Parathyroid adenoma (tissue), 2 donors: ENCODE results near the gene PPARD.

Source experiments
- H2AFZ ChIP-seq: fragments of 300-600 bp; sonication (generic); one replicate; pipeline ENCODE4 v1.7.0; 2017; ENCODE audit warnings: antibody characterized with exemption, mild to moderate bottlenecking
- H3K27ac ChIP-seq: fragments of 300-600 bp; sonication (generic); one replicate; pipeline ENCODE4 v1.7.0; 2017
- H3K27me3 ChIP-seq: fragments of 300-600 bp; sonication (generic); one replicate; pipeline ENCODE4 v1.7.0; 2017; ENCODE audit warnings: low read length; ENCODE audit not compliant: control insufficient read depth, insufficient read depth
- H3K36me3 ChIP-seq: fragments of 300-600 bp; sonication (generic); one replicate; pipeline ENCODE4 v1.7.0; 2017; ENCODE audit warnings: low read length; ENCODE audit not compliant: control insufficient read depth, insufficient read depth
- H3K4me1 ChIP-seq: fragments of 300-600 bp; sonication (generic); one replicate; pipeline ENCODE4 v1.7.0; 2017; ENCODE audit warnings: control low read depth
- H3K4me2 ChIP-seq: fragments of 300-600 bp; sonication (generic); one replicate; pipeline ENCODE4 v1.7.0; 2017; ENCODE audit warnings: low read length
- H3K4me3 ChIP-seq: fragments of 300-600 bp; sonication (generic); one replicate; pipeline ENCODE4 v1.7.0; 2017; ENCODE audit warnings: low read depth, low read length
- H3K79me2 ChIP-seq: fragments of 300-600 bp; sonication (generic); one replicate; pipeline ENCODE4 v1.7.0; 2017; ENCODE audit warnings: control low read depth
- H3K9ac ChIP-seq: fragments of 300-600 bp; sonication (generic); one replicate; pipeline ENCODE4 v1.7.0; 2017; ENCODE audit warnings: mild to moderate bottlenecking
- H3K9me3 ChIP-seq: fragments of 300-600 bp; sonication (generic); one replicate; pipeline ENCODE4 v1.7.0; 2017; ENCODE audit warnings: low read length; ENCODE audit not compliant: control insufficient read depth
- TF ChIP-seq, protein P1 (sequence below): fragments of 300-600 bp; sonication (generic); IDR thresholded peaks from one replicate; pipeline ENCODE4 v1.7.0; 2017; ENCODE audit warnings: antibody characterized with exemption, mild to moderate bottlenecking
- donor health status: primary hyperparathyroidism.

PPARD gene

DNA sequence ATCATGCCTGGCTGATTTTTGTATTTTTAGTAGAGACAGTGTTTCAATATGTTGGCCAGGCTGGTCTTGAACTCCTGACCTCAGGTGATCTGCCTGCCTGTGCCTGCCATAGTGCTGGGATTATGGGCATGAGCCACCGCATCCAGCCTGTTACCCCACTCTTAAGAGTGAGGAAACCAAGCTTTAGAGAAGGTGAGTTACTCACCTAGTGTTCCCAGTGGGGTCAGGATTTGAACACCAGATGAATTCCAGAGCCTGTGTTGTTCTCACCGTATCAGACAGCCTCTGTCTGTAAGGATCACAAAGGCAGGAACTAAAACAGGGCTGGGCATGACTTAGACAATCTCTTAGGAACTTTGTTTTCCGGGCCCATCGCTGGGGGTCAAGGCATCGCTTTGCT, 100.3 kb downstream of the PPARD start:
- no peak overlapping the region for H2AFZ ChIP-seq
- H3K9ac ChIP-seq = no peak overlapping the region
- H3K27me3 ChIP-seq = no peaks in the 10 kb centered on the region
- no peaks in the 10 kb centered on the region for H3K4me1 ChIP-seq
- TF ChIP-seq, protein P1, sequence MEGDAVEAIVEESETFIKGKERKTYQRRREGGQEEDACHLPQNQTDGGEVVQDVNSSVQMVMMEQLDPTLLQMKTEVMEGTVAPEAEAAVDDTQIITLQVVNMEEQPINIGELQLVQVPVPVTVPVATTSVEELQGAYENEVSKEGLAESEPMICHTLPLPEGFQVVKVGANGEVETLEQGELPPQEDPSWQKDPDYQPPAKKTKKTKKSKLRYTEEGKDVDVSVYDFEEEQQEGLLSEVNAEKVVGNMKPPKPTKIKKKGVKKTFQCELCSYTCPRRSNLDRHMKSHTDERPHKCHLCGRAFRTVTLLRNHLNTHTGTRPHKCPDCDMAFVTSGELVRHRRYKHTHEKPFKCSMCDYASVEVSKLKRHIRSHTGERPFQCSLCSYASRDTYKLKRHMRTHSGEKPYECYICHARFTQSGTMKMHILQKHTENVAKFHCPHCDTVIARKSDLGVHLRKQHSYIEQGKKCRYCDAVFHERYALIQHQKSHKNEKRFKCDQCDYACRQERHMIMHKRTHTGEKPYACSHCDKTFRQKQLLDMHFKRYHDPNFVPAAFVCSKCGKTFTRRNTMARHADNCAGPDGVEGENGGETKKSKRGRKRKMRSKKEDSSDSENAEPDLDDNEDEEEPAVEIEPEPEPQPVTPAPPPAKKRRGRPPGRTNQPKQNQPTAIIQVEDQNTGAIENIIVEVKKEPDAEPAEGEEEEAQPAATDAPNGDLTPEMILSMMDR = no peak
- H3K27ac ChIP-seq = no peak overlapping the region
- no peak overlapping the region for H3K4me3 ChIP-seq
- H3K9me3 ChIP-seq = no peaks in the 10 kb centered on the region
- H3K36me3 ChIP-seq = no peaks in the 10 kb centered on the region
- no peaks in the 10 kb centered on the region for H3K79me2 ChIP-seq
- H3K4me2 ChIP-seq = no peak overlapping the region

DNA sequence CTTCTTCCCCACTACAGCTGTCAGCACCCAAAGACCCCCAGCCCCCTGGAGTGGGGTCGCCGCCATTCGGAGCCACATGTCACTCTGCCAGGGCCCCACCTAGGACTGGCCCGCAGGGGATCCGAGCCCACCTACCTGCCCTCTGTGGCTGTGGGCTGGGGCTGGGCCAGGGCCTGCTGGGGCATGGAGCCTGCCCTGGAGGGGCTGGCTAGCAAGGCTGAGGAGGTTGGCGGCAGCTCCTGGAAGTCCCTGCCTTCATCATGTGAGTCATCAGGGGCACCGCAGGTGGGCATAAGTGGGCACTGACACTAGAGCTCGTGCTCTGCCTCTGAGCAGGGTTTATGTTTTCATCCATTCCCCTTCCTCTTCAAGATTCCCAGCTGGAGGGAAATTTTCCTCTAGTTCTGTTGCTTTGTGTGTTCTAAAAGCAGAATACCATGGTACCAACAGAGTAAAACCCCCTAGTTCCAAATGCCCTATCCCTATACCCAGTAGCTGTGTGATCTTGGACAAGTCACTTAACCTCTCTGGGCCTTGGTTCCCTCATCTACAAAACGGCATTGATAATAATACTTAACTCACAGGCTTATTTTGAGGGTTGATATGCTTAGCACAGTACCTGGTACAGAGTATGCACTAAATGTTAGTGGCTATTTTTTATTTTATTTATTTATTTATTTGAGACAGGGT, 101.1 kb downstream of the PPARD start:
- no peak overlapping the region for H3K9ac ChIP-seq
- H3K4me2 ChIP-seq = no peak overlapping the region
- no peaks in the 10 kb centered on the region for H3K27me3 ChIP-seq
- no peak overlapping the region for H2AFZ ChIP-seq
- no peaks in the 10 kb centered on the region for H3K4me1 ChIP-seq
- no peaks in the 10 kb centered on the region for H3K9me3 ChIP-seq
- no peaks in the 10 kb centered on the region for H3K79me2 ChIP-seq
- H3K36me3 ChIP-seq = no peaks in the 10 kb centered on the region
- H3K27ac ChIP-seq = no peak overlapping the region
- TF ChIP-seq, protein P1 = no peak
- H3K4me3 ChIP-seq = no peak overlapping the region

DNA sequence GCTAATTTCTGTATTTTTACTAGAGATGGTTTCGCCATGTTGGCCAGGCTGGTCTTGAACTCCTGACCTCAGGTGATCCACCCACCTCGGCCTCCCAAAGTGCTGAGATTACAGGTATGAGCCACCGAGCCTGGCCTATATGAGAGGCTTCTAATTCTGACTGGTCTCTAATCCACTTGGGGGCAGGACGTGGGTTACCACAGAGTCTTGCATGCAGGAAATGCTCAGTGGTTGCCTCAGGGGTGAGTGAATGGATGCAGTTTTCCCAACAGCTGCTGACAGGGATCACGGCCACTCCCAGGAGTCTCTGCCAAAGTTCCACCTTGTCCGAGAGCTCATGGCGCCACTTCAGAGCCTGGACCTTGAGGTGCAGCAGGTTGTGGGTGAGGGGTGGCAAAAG, 103.3 kb downstream of the PPARD start:
- Histone ChIP-seq H3K4me2 (no peak overlapping the region), H3K4me3 (no peak overlapping the region), H3K79me2 (no peaks in the 10 kb centered on the region), H3K4me1 (no peaks in the 10 kb centered on the region), H3K9me3 (no peaks in the 10 kb centered on the region), H3K27me3 (no peaks in the 10 kb centered on the region), H3K9ac (no peak overlapping the region), H3K36me3 (no peaks in the 10 kb centered on the region), H2AFZ (no peak overlapping the region), H3K27ac (no peak overlapping the region)
- TF ChIP-seq, protein P1 = no peak

DNA sequence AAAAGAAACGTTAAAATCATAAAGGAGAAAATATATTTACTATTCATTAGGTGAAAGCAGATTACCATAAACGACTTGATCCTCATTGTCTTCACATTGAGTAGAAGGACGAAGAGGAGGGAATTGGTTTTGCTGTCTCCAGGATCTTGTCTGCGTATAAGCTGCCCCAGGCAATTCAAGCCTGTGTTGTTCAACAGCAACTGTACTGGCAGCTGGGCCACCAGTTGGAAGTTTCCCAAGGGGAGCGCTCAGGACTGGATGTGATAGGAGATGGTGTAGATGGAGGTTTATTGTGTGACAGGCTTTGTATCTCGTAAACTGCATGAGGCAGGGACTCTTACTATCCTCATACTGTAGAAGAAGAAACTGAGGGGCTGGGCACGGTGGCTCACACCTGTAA, 105.8 kb downstream of the PPARD start:
- TF ChIP-seq, protein P1 = no peak
- H3K79me2 ChIP-seq = no peaks in the 10 kb centered on the region
- H3K9ac ChIP-seq = no peak overlapping the region
- peaks cover 7% of the 10 kb centered on the region for H3K4me1 ChIP-seq
- no peaks in the 10 kb centered on the region for H3K36me3 ChIP-seq
- no peak overlapping the region for H3K4me3 ChIP-seq
- H3K27ac ChIP-seq = no peak overlapping the region
- no peaks in the 10 kb centered on the region for H3K27me3 ChIP-seq
- no peaks in the 10 kb centered on the region for H3K9me3 ChIP-seq
- no peak overlapping the region for H3K4me2 ChIP-seq
- no peak overlapping the region for H2AFZ ChIP-seq

DNA sequence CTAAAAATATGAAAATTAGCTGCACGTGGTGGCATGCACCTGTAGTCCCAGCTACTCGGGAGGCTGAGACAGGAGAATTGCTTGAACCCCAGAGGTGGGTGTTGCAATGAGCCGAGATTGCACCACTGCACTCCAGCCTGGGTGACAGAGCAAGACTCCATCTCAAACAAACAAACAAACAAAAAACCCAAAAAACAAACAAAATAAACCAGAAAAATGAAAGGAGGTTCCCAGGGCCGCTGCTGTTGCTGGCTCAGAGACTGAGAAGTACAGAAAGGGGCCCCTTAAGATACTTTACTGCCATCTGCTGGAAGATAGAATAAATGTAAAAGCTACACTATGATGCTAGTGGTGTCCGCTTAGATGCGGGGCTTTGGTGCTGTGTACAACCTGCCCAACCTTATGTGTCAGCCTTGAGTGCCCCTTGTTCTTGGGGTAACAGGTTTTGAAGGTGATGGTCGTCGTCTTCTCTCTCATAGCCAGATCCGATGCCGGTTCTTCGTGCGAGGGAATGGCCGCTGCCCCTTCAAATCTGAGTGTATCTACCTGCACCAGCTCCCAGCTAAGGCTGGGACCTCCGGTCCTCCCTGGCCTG, 107.0 kb downstream of the PPARD start:
- Histone ChIP-seq H3K9ac (no peak overlapping the region), H3K36me3 (no peaks in the 10 kb centered on the region), H3K4me1 (peaks cover 12% of the 10 kb centered on the region), H3K27ac (no peak overlapping the region), H3K79me2 (no peaks in the 10 kb centered on the region), H3K4me3 (no peak overlapping the region), H2AFZ (no peak overlapping the region), H3K27me3 (no peaks in the 10 kb centered on the region), H3K4me2 (no peak overlapping the region), H3K9me3 (no peaks in the 10 kb centered on the region)
- TF ChIP-seq, protein P1 = peak; percentile 80
